Stimulated activated CD4-positive, alpha-beta T cell treated with anti-CD3 and anti-CD28 coated beads, Interleukin-2, amount 100 ng/mL, for 4 hours (primary cell): ENCODE data around the gene SLC4A2.

Source experiments
- DNase-seq: peaks from one replicate; pipeline ENCODE4 v3.0.0-alpha.2; 2020; ENCODE audit warnings: low read depth

Gene SLC4A2

DNA sequence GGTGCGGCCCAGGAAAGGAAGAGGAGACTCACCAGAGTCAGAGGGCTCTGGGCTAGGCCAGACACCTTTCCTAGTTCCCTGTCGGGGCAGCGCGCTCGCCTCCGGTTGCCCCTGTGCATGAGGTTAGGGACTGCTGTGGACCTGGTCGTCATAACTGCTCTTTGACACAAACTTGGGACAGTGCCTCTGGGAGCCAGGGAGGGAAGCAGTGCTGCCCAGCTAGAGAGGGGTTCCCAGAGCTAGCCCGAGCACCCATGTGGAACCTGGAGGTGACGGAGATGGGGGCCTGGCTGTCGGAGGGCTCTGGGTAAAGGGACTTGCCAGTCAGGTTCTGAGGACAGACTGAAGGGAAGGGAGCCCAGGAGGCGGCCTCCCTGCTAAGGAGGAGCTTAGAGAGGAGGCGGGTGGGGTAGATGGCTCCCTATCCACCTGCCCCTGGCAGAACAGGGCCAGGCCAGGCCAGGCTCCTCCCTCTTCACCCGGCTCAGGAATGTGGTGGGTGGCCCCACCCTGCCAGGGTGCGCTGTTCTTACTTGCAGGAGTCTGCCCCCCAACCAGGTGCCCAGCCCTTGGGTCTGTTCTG, 56.5 kb downstream of the SLC4A2 start:
- no peak for DNase-seq

DNA sequence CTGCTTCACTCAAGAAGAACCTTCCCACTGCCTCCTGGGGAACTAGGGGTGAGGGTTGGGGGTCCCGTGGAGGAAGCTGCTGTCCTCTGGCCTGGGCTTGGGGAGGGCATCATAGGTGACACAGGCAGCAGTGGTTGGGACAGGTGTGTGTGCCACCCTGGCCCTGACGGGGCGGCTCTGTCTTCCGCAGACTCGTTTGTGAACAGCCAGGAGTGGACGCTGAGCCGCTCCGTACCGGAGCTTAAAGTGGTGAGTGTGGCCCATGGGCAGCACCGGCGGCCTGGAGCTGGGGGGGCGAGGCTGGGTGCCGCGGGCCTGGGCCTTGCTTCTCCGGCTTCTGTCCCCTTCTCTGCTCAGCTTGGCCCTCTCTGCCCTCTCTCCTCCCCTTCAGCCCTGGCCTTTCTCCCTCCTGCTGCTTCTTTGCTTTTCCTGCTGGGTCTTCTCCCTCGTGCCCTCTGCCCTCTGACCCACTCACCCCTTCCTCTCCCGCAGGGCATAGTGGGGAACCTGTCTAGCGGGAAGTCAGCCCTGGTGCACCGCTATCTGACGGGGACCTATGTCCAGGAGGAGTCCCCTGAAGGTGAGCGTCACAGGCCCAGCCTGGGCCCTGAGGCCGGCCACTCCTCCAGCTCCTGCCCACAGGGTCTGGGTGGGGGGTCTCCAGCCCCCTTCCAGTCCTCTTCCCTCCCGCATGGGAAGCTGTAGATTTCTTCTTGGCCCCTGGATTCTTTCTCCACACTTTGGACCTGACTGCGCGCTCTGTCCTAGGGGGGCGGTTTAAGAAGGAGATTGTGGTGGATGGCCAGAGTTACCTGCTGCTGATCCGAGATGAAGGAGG, 57.4 kb downstream of the SLC4A2 start:
- DNase-seq: no peak

DNA sequence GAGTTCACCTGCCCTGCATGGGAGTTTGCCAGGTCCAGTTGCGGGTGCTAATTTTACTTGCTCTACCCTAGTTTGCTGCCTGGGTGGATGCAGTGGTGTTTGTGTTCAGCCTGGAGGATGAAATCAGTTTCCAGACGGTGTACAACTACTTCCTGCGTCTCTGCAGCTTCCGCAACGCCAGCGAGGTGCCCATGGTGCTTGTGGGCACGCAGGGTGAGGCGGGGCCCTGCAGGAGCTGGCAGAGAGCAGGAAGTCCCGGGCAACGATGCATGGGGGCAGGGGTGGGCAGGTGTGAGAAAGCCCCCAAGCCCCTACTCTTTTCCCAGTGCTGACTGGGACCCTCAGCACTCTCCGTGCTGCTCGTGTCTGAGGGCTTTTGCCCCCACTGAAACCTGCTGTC, 58.2 kb downstream of the SLC4A2 start:
- peak; percentile 22 for DNase-seq

DNA sequence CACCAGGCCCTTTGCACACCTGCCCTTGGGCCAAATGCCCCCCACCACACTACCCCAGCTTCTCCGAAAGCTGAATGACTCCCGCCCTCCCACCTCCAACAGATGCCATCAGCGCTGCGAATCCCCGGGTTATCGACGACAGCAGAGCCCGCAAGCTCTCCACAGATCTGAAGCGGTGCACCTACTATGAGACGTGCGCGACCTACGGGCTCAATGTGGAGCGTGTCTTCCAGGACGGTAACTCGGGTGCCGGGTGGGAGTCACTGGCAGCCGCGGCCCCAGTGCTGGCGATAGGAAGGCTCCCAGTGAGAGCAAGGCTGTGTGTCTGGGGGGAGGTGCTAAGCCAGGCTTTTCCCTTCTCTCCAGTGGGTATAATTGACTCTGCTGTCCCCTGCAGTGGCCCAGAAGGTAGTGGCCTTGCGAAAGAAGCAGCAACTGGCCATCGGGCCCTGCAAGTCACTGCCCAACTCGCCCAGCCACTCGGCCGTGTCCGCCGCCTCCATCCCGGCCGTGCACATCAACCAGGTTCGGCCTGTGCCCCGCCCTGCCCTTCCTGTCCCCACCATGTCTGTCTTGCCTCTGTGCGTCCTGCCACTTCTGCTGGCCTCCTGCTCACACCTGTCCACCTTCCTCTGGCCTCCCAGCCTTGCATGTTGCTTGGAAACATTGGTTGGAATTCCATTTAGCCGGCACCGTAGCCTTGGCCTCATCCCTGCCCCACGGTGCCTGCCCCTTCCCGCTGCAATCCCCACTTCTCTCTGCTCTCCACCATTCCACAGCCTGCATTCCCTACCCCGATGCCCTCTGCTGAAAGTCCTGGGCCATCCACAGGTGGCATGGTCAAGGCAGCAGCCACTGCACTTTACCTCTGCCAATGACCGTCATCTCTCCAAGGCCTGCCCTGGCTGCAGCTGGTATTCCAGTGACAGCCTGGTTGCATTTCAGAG, 59.0 kb downstream of the SLC4A2 start:
- DNase-seq: no peak

DNA sequence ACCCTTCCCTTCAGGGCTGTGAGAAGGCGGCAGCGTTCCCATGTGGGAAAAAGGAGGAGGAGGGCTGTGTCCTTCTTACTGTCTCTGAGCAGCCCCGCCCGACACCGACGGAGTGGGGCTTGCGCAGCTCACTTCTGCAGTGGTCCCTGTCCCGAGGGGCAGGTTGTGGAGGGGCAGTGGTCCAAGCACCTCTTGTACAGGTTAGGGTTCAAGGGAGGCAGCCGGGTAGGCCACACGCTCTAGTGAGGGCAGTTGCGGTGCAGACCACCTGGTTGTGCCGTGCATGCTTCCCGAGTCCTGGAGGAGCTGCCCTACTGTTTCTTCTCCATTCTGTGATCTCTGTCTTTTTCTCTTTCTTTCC, 59.6 kb downstream of the SLC4A2 start:
- DNase-seq: no peak

DNA sequence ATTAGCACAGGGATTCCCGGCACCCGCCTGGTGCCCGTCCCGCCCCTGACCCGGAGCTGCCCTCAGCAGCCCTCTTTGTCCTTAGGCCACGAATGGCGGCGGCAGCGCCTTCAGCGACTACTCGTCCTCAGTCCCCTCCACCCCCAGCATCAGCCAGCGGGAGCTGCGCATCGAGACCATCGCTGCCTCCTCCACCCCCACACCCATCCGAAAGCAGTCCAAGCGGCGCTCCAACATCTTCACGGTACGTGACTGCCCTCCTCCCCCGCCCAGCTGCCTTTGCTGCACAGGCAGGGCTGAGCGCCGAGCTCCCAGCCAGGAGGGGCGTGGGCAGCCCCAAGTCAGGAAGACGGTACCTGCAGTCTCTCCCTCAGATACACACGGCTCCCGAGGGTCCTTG, 60.5 kb downstream of the SLC4A2 start:
- DNase-seq: no peak

DNA sequence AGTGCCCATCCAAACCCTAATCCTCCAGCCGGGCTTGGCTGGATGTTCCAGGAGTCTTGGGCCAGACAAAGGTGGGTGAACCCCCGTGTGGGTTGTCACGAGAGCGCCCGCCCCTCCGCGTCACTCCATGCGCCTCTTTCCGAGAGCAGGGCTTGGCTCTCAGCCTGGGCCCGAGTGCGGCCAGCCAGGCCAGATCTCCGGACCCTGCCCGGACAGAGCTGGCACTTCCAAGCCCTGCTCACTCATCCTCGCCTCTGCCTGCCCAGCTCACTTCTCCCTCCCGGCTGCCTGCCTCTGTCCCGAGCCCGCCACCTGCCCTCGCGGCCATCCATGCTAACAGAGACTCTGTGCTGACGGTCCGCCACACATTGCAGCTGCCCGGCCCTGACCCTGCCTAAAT, 61.5 kb downstream of the SLC4A2 start:
- DNase-seq: no peak

DNA sequence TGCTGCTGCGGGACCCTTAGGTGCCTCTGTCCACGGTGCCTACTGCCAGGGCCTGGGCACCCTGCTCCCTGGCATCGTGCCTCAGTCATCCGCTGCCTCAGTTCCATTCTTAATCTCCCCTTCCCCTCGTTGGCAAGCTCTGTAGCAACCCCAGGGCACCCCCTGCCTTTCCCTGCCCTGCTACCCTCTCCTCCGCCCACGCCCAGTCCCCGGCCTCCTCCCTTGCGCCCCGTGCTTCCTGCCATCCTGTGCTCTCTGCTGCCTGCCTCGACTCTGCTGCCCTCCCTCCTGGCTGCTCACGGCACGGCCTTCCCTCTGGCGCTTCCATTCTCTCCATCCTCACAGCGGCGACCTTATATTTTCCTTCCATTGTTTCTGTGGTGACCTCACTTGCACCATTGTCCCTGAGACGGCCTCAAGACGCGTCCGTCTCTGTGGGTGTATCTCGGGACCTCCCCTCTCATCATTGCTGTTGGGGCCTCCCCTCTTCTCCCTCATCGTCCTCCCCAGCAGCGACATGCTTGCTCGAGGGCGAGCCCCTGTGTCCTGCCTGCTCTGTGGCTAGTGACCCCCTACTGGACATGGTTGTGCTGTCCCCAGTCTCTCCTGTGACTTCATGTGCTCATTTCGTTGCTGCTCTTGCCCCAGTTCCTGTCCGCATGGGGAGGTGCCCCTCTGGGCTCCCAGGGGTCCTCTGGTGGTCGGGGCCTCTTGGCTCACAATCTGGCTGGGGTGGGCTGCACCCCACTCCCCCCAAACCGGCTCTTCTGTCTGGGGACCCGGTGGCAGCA, 62.2 kb downstream of the SLC4A2 start:
- no peak for DNase-seq

DNA sequence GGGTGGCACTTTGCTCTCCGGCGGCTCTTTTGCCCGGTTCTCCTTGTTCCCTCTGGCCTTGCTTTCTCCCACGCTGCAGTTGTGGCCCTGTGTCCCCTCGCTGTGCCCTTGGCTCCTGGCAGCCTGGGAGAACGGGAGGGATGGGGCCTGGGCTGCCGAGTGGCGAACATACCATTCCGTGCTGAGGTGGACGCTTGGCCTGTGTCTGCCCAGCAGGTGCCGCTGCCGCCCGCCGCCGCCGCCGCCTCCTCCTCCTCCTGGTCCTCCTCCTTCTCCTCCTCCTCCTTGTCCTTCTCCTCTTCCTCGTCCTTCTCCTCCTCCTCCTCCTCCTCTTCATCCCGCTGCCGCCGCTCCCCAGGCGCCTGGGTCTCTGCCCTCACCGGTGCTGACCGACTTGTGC, 62.9 kb downstream of the SLC4A2 start:
- DNase-seq: no peak

DNA sequence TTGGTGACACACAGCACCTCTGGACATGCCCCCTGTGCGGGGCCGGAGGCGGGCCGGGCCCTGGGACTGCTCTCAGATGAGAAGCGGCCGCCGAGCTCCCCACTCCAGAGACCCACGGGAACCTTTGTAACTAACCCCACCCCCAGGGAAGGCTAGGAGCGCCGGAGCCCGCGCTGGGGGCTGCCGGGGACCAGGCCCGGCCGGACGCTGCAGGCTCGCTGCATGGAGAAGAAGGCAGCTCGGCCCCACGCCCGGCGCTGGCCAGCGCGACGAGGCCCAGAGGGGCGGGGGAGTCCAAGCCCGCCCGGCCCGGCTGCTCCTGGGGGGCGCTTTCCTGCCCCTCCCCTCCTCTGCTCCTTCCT, 63.4 kb downstream of the SLC4A2 start:
- DNase-seq: no peak

DNA sequence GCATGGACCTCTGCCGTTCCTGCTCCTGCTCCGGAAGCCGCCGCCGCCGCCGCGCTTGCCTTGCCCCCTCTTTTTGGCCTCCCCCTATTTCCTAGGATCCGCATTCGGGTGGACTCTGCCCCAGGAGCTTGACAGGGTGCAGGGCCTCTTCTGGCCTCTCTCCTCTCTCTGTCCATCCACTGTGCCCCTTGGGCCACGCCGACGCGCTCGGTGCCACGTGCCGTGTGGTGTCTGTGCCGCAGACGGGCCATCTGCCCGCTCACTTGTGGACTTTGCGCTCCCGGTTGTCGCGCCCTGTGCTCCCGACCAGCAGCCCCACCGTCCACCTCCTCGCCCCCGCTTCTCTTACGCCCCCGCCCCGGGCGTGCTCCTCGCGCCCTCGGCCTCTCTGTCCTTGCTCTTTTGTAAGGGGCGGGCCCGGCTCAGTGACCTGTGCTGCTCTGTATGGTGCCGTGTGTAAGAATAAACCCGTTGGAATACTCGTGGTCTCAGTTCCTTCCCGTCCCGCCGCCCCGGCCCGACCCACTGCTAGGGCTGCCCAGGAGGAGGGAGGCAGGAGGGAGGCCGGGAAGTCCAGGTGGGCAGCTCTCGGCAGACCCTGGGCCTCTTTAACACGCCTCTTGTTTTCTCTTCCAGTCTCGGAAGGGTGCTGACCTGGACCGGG, 63.9 kb downstream of the SLC4A2 start:
- DNase-seq: no peak

DNA sequence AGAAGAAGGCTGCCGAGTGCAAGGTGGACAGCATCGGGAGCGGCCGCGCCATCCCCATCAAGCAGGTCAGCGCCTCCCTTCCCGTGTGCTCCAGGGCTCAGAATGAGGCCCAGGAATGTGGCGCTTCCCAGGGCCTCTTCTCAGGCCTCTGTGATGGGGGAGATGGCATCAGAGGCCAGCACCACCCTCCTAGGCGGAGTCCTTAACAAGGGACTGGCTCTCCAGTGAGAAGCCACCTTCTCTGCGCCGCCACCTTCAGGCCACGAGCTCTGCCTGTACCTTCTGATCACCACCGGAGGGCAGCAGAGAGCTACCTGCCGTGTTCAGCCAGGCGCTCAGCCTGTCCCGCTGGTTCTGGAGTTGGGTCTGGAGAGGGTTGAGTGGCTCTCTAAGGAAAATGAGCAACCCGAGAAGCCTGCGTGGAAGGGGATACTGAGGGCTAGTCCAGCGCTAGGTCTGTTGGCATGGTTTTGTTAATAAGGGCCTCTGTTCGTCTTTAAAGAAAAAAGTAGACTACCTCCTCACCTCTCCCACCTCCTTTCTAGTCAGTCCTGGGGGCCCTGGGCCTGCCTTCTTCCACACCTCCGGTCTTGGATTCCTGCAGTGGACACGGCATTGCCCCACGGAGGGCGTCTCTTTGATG, 64.6 kb downstream of the SLC4A2 start:
- peak; percentile 70 for DNase-seq

DNA sequence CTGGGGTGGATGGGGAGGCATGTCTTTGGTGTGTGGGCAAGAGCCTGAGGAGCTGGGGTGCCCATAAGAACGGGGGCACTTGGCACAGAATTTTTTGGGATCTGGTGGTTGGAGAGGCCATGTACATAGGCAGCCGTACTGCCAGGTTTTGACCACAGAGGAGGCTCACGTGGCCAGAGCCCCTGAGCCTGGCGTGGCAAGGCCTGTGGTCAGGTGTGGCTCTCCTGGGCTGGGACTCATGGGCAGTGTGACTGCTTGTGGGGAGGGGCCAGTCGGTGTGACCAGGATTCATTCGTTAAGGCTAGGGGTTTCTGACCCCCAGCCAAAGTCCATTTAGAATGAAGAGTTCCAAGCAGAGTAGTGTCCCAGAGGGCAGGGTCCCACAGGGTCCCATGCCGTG, 65.1 kb downstream of the SLC4A2 start:
- DNase-seq: no peak

DNA sequence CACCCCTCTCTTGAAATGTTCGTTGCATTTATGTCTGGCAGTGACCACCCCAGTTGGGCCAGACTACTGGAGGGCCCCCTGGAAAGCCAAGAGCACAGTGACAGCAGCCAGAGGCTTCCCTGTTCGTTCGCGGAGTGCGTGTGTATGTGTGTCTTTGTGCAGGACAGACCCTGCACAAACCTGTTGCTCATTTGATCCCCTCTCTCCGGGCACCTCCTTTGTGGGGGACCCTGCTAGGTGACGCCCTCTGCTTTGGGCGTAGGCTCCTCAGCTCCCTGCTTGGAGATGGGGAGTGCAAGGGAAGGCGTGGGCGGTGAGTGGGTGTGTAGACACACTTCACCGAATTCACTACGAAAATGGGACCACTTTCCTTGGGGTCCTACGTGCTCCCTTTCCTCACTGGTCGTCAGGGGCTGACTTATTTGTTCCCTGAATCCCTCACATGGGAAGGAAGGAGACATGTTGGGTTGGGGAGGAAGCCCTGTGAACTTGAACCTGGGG, 65.6 kb downstream of the SLC4A2 start:
- DNase-seq: no peak

DNA sequence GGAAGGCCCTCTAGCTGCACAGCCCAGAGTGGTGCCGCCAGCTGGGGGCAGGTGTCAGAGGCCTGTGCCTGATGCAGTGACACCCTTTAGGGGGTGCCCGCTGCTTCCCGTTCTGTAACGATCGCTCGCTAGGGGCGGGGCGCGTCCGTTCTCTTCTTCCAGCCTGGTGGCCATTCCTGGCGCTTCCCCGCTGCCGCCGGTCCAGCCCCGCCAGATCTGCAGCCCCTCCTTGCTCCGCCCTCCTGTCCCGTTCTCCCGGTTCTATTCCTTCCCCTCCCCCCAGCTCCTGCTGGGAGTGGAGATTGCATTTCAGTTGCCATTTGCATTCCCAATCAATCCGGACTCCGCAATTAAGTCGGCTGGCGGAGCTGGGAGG, 66.1 kb downstream of the SLC4A2 start:
- no peak for DNase-seq

DNA sequence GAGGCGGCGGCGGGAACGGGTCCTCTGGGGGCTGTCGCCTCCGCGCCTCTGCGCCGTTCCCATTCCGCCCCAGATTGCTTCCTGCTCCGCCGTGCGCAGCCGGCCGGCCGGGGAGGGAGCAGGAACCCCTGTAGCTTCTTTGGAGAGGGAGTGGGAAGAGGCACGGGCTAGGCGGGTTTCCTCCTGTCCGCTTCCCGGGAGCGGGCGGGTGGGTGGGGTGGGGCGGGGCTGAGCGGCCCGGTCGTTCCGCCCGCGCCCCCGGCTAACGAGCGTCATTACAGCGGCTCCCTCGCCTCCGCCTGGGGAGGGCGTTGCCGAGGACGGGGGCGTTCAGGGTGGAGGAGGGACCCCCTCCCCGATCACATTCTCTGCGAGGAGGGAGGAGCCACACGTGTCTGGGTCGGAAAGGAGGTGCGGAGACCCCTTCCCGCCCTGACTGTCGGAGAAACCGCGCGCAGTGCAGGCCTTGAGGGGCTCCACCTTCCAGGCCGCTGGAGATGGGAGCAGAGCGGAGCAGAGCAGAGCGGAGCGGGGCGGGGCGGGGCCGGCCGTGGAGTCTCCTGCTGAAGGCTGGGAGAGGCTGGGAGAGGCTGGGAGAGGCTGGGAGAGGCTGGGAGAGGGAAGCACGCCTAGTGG, 66.6 kb downstream of the SLC4A2 start:
- no peak for DNase-seq
